ENCODE data around the gene WRAP73.
A peak's percentile ranks its signal among the peaks of the same experiment; 100 is the strongest.

Gene WRAP73

GRCh38 chr1:3668585-3669300 is 18.8 kb upstream of the WRAP73 start:
- peak; percentile 93 for DNase-seq

GRCh38 chr1:3668148-3668547 is 18.2 kb upstream of the WRAP73 start:
- no peak for DNase-seq

GRCh38 chr1:3664700-3665375 is 14.9 kb upstream of the WRAP73 start:
- DNase-seq: no peak

GRCh38 chr1:3663999-3664699 is 14.2 kb upstream of the WRAP73 start:
- peak; percentile 73 for DNase-seq

GRCh38 chr1:3662080-3662671 is 12.3 kb upstream of the WRAP73 start:
- no peak for DNase-seq

GRCh38 chr1:3661631-3662030 is 11.7 kb upstream of the WRAP73 start:
- no peak for DNase-seq

GRCh38 chr1:3660704-3661103 is 10.8 kb upstream of the WRAP73 start:
- no peak for DNase-seq

- DNase-seq: no peak
These were observed 9.2 kb upstream of the WRAP73 start for GRCh38 chr1:3659093-3659492.

- DNase-seq: no peak
These were observed 8.3 kb upstream of the WRAP73 start for GRCh38 chr1:3658231-3658615.

- no peak for DNase-seq
These were observed 7.8 kb upstream of the WRAP73 start for GRCh38 chr1:3657578-3658230.

GRCh38 chr1:3657096-3657475 is 7.2 kb upstream of the WRAP73 start:
- DNase-seq: no peak

- DNase-seq: no peak
These were observed 6.7 kb upstream of the WRAP73 start for GRCh38 chr1:3656450-3657095.

GRCh38 chr1:3654549-3655281 is 4.8 kb upstream of the WRAP73 start:
- no peak for DNase-seq

- no peak for DNase-seq
These were observed 3.3 kb upstream of the WRAP73 start for GRCh38 chr1:3653286-3653618.

GRCh38 chr1:3652548-3653285 is 2.8 kb upstream of the WRAP73 start:
- peak; percentile 58 for DNase-seq

GRCh38 chr1:3651930-3652547 is 2.1 kb upstream of the WRAP73 start, which contains the start of gene TP73:
TSS of gene TP73 (plus strand) at chr1:3652516. CDS start at chr1:3682366, 29,850 bp downstream.
- peak; percentile 63 for DNase-seq

GRCh38 chr1:3651026-3651929 is 1.4 kb upstream of the WRAP73 start:
- no peak for DNase-seq

- DNase-seq: no peak
These were observed 534 bp upstream of the WRAP73 start for GRCh38 chr1:3650248-3651025.

GRCh38 chr1:3646596-3646995 is 3.3 kb downstream of the WRAP73 start:
- no peak for DNase-seq

Measured in NCI-H345 (cell line).